Measurements from ENCODE around the gene CD300C.
A peak's percentile ranks its signal among the peaks of the same experiment; 100 is the strongest.
"Not testable (repeated sequence)": the region's sequence is repeated elsewhere in the genome, so short reads cannot be mapped to it uniquely, and the experiment has no call there.

Gene CD300C

DNA sequence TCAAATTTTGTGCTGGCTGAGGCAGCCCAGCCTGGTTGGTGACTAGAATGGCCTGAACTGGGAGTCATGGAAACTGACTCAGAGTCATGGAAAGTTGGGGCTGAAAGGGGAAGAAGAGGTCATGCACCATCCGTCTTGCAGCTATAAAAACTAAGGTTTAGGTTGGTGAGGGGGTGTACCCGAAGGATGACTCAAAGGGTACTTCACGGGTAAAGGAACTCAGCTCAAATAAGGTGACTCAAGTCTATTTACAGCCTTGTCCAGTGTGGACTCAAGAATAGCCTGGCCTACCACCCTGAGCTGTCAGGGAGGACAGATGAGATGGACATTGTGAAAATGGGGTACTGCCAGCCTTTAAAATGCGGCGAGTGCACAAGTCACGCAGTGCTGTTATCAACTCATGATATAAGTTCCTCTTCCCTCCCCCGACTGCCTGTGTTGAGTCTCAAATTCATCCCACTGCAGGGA lies 33.3 kb downstream of the CD300C start:
- no peak for DNase-seq
- Histone ChIP-seq H3K79me1 (replicated peaks; ENCODE audit: low read length, poor library complexity, severe bottlenecking) (no peaks in the 10 kb centered on the region), H3K18ac (ENCODE audit: low read depth in 1 of 2, low read length in 2 of 2) (no peak overlapping the region), H3K9me3 (ENCODE audit: control insufficient read depth, low read length) (no peaks in the 10 kb centered on the region), H2BK12ac (ENCODE audit: low read length in 2 of 2) (no peak overlapping the region), H3K4me3 (ENCODE audit: insufficient read depth in 1 of 2, low read depth in 1 of 2, low read length in 2 of 2) (no peak overlapping the region), H2BK15ac (ENCODE audit: low read depth, poor library complexity, severe bottlenecking) (no peak overlapping the region), H2BK120ac (ENCODE audit: low read depth, low read length) (no peak overlapping the region), H3K4ac (ENCODE audit: low read depth in 1 of 2, low read length in 2 of 2) (no peak overlapping the region), H3K36me3 (ENCODE audit: control insufficient read depth in 1 of 2, insufficient read depth in 2 of 2, low read depth in 1 of 2, low read length in 2 of 2) (no peaks in the 10 kb centered on the region), H2AK5ac (ENCODE audit: low read length, severe bottlenecking) (no peak overlapping the region), H3K4me2 (ENCODE audit: low read length, poor library complexity, severe bottlenecking) (no peak overlapping the region), H3K23ac (ENCODE audit: low read length in 2 of 2) (no peak overlapping the region), H3K4me1 (ENCODE audit: control insufficient read depth, insufficient read depth, low read depth, low read length) (no peaks in the 10 kb centered on the region), H2BK5ac (ENCODE audit: low read depth, low read length, poor library complexity, severe bottlenecking) (no peak overlapping the region), H4K91ac (ENCODE audit: low read length) (no peak overlapping the region), H2AFZ (ENCODE audit: low read depth, low read length) (no peak overlapping the region), H3K27me3 (ENCODE audit: control insufficient read depth in 1 of 2, insufficient read depth in 1 of 2, low read length in 2 of 2) (peaks cover 0 to 4% of the 10 kb centered on the region in 2 experiments), H3K9ac (ENCODE audit: low read length) (peak overlapping the region; percentile 85), H4K8ac (ENCODE audit: low read length) (no peak overlapping the region), H3K27ac (ENCODE audit: low read length, poor library complexity, severe bottlenecking) (no peak overlapping the region), H3K14ac (ENCODE audit: low read length in 2 of 2) (no peak overlapping the region)
- 61% methylated on average over 4 of the region's 7 CpGs for WGBS

GRCh38 chr17:74512036-74512435 lies 33.9 kb downstream of the CD300C start:
- no peak overlapping the region for H3K4me2 ChIP-seq (ENCODE audit: low read length, poor library complexity, severe bottlenecking)
- H3K4ac ChIP-seq (ENCODE audit: low read depth in 1 of 2, low read length in 2 of 2), result no peak overlapping the region
- no peak overlapping the region for H3K18ac ChIP-seq (ENCODE audit: low read depth in 1 of 2, low read length in 2 of 2)
- H2BK15ac ChIP-seq (ENCODE audit: low read depth, poor library complexity, severe bottlenecking), result no peak overlapping the region
- no peak overlapping the region for H3K14ac ChIP-seq (ENCODE audit: low read length in 2 of 2)
- no peaks in the 10 kb centered on the region for H3K4me1 ChIP-seq (ENCODE audit: control insufficient read depth, insufficient read depth, low read depth, low read length)
- H2BK120ac ChIP-seq (ENCODE audit: low read depth, low read length), result no peak overlapping the region
- no peak overlapping the region for H2AK5ac ChIP-seq (ENCODE audit: low read length, severe bottlenecking)
- H3K27ac ChIP-seq (ENCODE audit: low read length, poor library complexity, severe bottlenecking), result no peak overlapping the region
- peak overlapping the region; percentile 85 for H3K9ac ChIP-seq (ENCODE audit: low read length)
- H2BK12ac ChIP-seq (ENCODE audit: low read length in 2 of 2), result no peak overlapping the region
- no peaks in the 10 kb centered on the region for H3K36me3 ChIP-seq (ENCODE audit: control insufficient read depth in 1 of 2, insufficient read depth in 2 of 2, low read depth in 1 of 2, low read length in 2 of 2)
- no peaks in the 10 kb centered on the region for H3K79me1 ChIP-seq (replicated peaks; ENCODE audit: low read length, poor library complexity, severe bottlenecking)
- WGBS, result 81% methylated on average over 2 of the region's 2 CpGs
- H3K9me3 ChIP-seq (ENCODE audit: control insufficient read depth, low read length), result no peaks in the 10 kb centered on the region
- no peak overlapping the region for H4K8ac ChIP-seq (ENCODE audit: low read length)
- no peak overlapping the region for H3K23ac ChIP-seq (ENCODE audit: low read length in 2 of 2)
- DNase-seq, result no peak
- H2AFZ ChIP-seq (ENCODE audit: low read depth, low read length), result no peak overlapping the region
- H3K27me3 ChIP-seq (ENCODE audit: control insufficient read depth in 1 of 2, insufficient read depth in 1 of 2, low read length in 2 of 2), result peaks cover 0 to 4% of the 10 kb centered on the region in 2 experiments
- H4K91ac ChIP-seq (ENCODE audit: low read length), result no peak overlapping the region
- H2BK5ac ChIP-seq (ENCODE audit: low read depth, low read length, poor library complexity, severe bottlenecking), result no peak overlapping the region
- no peak overlapping the region for H3K4me3 ChIP-seq (ENCODE audit: insufficient read depth in 1 of 2, low read depth in 1 of 2, low read length in 2 of 2)

DNA sequence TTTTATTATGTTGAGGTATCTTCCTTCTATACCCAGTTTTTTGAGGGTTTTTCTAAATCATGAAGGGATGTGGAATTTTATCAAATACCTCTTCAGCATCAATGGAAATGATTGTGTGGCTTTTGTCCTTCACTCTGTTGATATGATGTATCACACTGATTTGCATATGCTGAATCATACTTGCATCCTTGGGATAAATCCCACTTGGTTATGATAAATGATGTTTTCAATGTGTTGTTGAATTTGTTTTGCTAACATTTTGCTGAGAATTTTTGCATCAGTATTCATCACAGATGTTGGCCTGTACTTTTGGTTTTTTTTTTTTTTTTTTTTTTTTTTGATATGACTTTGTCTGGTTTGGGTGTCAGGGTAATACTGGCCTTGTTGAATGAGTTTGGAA lies 37.8 kb downstream of the CD300C start:
- Histone ChIP-seq H2BK12ac (ENCODE audit: low read length in 2 of 2) (no peak overlapping the region), H3K23ac (ENCODE audit: low read length in 2 of 2) (no peak overlapping the region), H4K8ac (ENCODE audit: low read length) (no peak overlapping the region)

GRCh38 chr17:74503949-74504348 lies 42.0 kb downstream of the CD300C start:
- not testable (repeated sequence) for H3K36me3 ChIP-seq (ENCODE audit: control insufficient read depth in 1 of 2, insufficient read depth in 2 of 2, low read depth in 1 of 2, low read length in 2 of 2); H3K14ac ChIP-seq (ENCODE audit: low read length in 2 of 2); H3K79me1 ChIP-seq (replicated peaks; ENCODE audit: low read length, poor library complexity, severe bottlenecking); H4K8ac ChIP-seq (ENCODE audit: low read length); H3K4ac ChIP-seq (ENCODE audit: low read depth in 1 of 2, low read length in 2 of 2); DNase-seq; H2BK12ac ChIP-seq (ENCODE audit: low read length in 2 of 2); H3K18ac ChIP-seq (ENCODE audit: low read depth in 1 of 2, low read length in 2 of 2); H3K4me2 ChIP-seq (ENCODE audit: low read length, poor library complexity, severe bottlenecking); H2AK5ac ChIP-seq (ENCODE audit: low read length, severe bottlenecking); H3K9me3 ChIP-seq (ENCODE audit: control insufficient read depth, low read length); H3K27me3 ChIP-seq (ENCODE audit: control insufficient read depth in 1 of 2, insufficient read depth in 1 of 2, low read length in 2 of 2); H3K23ac ChIP-seq (ENCODE audit: low read length in 2 of 2); H2BK5ac ChIP-seq (ENCODE audit: low read depth, low read length, poor library complexity, severe bottlenecking); H3K27ac ChIP-seq (ENCODE audit: low read length, poor library complexity, severe bottlenecking); H2BK15ac ChIP-seq (ENCODE audit: low read depth, poor library complexity, severe bottlenecking); H2AFZ ChIP-seq (ENCODE audit: low read depth, low read length); H3K4me1 ChIP-seq (ENCODE audit: control insufficient read depth, insufficient read depth, low read depth, low read length); H2BK120ac ChIP-seq (ENCODE audit: low read depth, low read length); H4K91ac ChIP-seq (ENCODE audit: low read length); H3K4me3 ChIP-seq (ENCODE audit: insufficient read depth in 1 of 2, low read depth in 1 of 2, low read length in 2 of 2); H3K9ac ChIP-seq (ENCODE audit: low read length)
- 77% methylated on average over 5 of the region's 5 CpGs for WGBS

More for the DNA sequence above, 37.8 kb downstream of the CD300C start:
- no peak overlapping the region for H2BK5ac ChIP-seq (ENCODE audit: low read depth, low read length, poor library complexity, severe bottlenecking)
- H2BK120ac ChIP-seq (ENCODE audit: low read depth, low read length), result no peak overlapping the region
- peaks cover 0 to 7% of the 10 kb centered on the region in 2 experiments for H3K27me3 ChIP-seq (ENCODE audit: control insufficient read depth in 1 of 2, insufficient read depth in 1 of 2, low read length in 2 of 2)
- no peak overlapping the region for H3K9ac ChIP-seq (ENCODE audit: low read length)
- H3K27ac ChIP-seq (ENCODE audit: low read length, poor library complexity, severe bottlenecking), result no peak overlapping the region
- no peak overlapping the region for H3K4me2 ChIP-seq (ENCODE audit: low read length, poor library complexity, severe bottlenecking)
- no peak overlapping the region for H2AK5ac ChIP-seq (ENCODE audit: low read length, severe bottlenecking)
- H3K36me3 ChIP-seq (ENCODE audit: control insufficient read depth in 1 of 2, insufficient read depth in 2 of 2, low read depth in 1 of 2, low read length in 2 of 2), result no peaks in the 10 kb centered on the region
- no peak overlapping the region for H3K4ac ChIP-seq (ENCODE audit: low read depth in 1 of 2, low read length in 2 of 2)
- no peaks in the 10 kb centered on the region for H3K79me1 ChIP-seq (replicated peaks; ENCODE audit: low read length, poor library complexity, severe bottlenecking)
- no peaks in the 10 kb centered on the region for H3K9me3 ChIP-seq (ENCODE audit: control insufficient read depth, low read length)
- no peak overlapping the region for H4K91ac ChIP-seq (ENCODE audit: low read length)
- no peak overlapping the region for H3K18ac ChIP-seq (ENCODE audit: low read depth in 1 of 2, low read length in 2 of 2)
- H2AFZ ChIP-seq (ENCODE audit: low read depth, low read length), result no peak overlapping the region
- H3K4me3 ChIP-seq (ENCODE audit: insufficient read depth in 1 of 2, low read depth in 1 of 2, low read length in 2 of 2), result no peak overlapping the region
- DNase-seq, result no peak
- H2BK15ac ChIP-seq (ENCODE audit: low read depth, poor library complexity, severe bottlenecking), result no peak overlapping the region
- no peaks in the 10 kb centered on the region for H3K4me1 ChIP-seq (ENCODE audit: control insufficient read depth, insufficient read depth, low read depth, low read length)
- no peak overlapping the region for H3K14ac ChIP-seq (ENCODE audit: low read length in 2 of 2)
